GM12865 (cell line): ENCODE measurements around the gene RNF182.
"Not testable (repeated sequence)": the region's sequence is repeated elsewhere in the genome, so short reads cannot be mapped to it uniquely, and the experiment has no call there.

ENCODE experiments used
- DNase-seq: peaks from one replicate; pipeline ENCODE4 v3.0.0; 2010; ENCODE audit warnings: low read depth
- H3K4me3 ChIP-seq: 2 replicates; pipeline ENCODE4 v1.5.1; 2011; ENCODE audit warnings: mild to moderate bottlenecking, low read depth, low read length, control low read depth
- CTCF ChIP-seq: IDR thresholded peaks from 2 replicates; pipeline ENCODE4 v1.5.1; 2011; ENCODE audit warnings: low read length, control low read depth, low read depth, inconsistent platforms; ENCODE audit not compliant: insufficient read depth; ENCODE audit errors: missing control alignments

RNF182 gene

GRCh38 chr6:13965582-13966127 lies 40.9 kb downstream of the RNF182 start:
- TF ChIP-seq CTCF: no peak
- no peak overlapping the region for H3K4me3 ChIP-seq
- no peak for DNase-seq

- no peak for TF ChIP-seq CTCF
Measured at GRCh38 chr6:13971303-13971702, 46.6 kb downstream of the RNF182 start.

GRCh38 chr6:13972602-13973001 lies 47.9 kb downstream of the RNF182 start:
- H3K4me3 ChIP-seq: not testable (repeated sequence)

More at GRCh38 chr6:13971303-13971702, 46.6 kb downstream of the RNF182 start:
- H3K4me3 ChIP-seq: no peak overlapping the region
- DNase-seq: no peak

GRCh38 chr6:13973422-13973821 lies 48.7 kb downstream of the RNF182 start:
- not testable (repeated sequence) for DNase-seq, H3K4me3 ChIP-seq

More at GRCh38 chr6:13972602-13973001, 47.9 kb downstream of the RNF182 start:
- DNase-seq: not testable (repeated sequence)

- no peak overlapping the region for H3K4me3 ChIP-seq
- TF ChIP-seq CTCF: no peak
- no peak for DNase-seq
Measured at GRCh38 chr6:13978102-13978640, 53.4 kb downstream of the RNF182 start.

- no peak overlapping the region for H3K4me3 ChIP-seq
- no peak for DNase-seq
- TF ChIP-seq CTCF: no peak
Measured at GRCh38 chr6:13978787-13979186, 54.0 kb downstream of the RNF182 start.

- DNase-seq: no peak
- TF ChIP-seq CTCF: no peak
- no peak overlapping the region for H3K4me3 ChIP-seq
Measured at GRCh38 chr6:13979284-13980171, 54.8 kb downstream of the RNF182 start.
